GM20000 (cell line): ENCODE measurements around the gene MIAT.

Source experiments
- DNase-seq: peaks from one replicate; pipeline ENCODE4 v3.0.0; 2012; ENCODE audit warnings: low spot score
- TF ChIP-seq, protein P1 (sequence below): IDR thresholded peaks from 2 replicates; pipeline ENCODE4 v1.5.1; 2012; ENCODE audit warnings: mild to moderate bottlenecking, control low read depth; ENCODE audit errors: extremely low read depth, missing control alignments

The MIAT gene

DNA sequence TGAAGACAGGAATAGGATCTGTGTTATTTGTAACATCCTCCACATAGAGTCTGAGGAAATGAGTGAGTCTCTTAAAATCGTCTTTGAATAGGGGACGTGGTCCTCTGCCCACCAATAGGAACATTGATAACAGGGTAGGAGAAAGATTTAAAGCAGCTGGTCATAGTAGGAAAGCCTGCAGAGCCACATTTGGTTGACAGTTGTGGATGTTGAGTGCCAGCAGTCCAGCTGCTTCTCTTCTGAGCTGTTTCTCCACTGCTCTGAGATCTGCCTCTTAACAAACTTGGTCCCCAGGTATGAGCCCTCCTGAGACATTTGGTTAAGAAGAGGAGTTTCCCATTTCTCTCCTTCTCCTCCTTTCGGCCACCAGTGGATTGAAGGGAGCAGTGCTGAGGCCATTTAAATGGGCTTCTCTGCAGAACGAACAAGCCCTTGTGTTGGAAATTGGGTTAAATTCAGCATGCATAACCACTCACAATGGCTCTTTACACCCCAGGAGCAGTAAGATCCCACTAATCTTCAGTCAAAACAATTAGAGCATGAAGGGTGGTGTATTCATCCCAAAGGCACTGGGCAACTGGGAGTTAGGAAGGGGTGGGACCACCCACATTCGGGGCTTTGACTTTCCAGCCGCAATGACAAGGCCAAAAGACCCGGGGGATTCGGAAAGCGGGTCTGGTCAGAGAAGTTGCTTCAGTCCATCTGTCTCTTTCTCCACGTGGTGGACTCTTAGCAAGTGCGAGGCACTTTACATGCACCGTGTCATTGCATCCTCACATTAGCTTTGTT, 32.3 kb downstream of the MIAT start:
- DNase-seq, result no peak
- TF ChIP-seq, protein P1, sequence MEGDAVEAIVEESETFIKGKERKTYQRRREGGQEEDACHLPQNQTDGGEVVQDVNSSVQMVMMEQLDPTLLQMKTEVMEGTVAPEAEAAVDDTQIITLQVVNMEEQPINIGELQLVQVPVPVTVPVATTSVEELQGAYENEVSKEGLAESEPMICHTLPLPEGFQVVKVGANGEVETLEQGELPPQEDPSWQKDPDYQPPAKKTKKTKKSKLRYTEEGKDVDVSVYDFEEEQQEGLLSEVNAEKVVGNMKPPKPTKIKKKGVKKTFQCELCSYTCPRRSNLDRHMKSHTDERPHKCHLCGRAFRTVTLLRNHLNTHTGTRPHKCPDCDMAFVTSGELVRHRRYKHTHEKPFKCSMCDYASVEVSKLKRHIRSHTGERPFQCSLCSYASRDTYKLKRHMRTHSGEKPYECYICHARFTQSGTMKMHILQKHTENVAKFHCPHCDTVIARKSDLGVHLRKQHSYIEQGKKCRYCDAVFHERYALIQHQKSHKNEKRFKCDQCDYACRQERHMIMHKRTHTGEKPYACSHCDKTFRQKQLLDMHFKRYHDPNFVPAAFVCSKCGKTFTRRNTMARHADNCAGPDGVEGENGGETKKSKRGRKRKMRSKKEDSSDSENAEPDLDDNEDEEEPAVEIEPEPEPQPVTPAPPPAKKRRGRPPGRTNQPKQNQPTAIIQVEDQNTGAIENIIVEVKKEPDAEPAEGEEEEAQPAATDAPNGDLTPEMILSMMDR, result no peak

DNA sequence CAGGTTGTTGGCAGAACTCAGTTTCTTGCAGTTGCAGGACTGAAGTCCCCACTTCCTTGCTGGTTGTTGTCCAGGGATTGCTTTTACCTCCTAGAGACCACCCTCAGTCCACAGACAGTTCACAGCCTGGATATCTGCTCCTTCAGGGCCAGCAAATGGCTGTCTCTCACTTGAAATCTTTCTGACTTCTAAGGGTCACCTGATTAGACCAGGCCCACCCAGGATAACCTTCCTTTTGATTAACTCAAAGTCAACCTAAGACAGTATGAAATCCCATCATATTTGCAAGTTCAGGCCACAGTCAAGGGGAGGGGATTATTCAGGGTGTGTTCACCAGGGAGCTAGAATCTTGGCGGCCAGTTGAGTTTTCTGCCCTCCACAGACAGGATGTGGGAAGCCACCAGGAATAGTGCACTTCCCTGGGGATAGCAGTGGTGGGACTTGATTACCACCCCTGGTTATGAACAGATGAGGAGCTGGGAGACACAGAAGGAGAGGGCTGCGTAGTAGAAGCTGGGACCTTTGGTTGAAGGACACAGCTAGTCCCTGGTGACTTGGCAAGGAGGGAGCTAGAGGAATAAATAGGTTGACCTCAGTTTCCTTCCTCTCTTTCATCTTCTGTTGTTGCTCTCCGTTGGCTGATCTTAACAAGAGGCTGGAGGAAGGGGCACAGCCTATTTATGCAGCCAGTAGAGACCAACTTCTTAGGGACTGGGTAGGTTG, 33.4 kb downstream of the MIAT start:
- no peak for DNase-seq
- TF ChIP-seq, protein P1, result no peak

DNA sequence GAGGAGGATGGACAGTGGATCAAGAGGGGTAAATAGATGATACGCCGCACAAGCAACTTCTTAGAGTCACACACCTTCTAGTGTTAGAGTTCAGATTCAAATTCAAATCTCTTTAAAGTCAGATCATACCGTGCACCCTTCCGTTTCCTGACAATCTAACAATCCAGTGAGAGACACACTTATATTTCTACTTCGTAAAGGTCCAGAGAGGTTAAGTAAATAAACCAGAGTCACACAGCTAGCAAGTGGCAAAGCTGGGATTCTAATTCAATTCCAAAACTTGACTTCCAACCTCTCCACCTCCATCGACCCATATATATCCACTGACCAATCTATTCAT, 34.0 kb downstream of the MIAT start:
- no peak for DNase-seq
- TF ChIP-seq, protein P1, result no peak

DNA sequence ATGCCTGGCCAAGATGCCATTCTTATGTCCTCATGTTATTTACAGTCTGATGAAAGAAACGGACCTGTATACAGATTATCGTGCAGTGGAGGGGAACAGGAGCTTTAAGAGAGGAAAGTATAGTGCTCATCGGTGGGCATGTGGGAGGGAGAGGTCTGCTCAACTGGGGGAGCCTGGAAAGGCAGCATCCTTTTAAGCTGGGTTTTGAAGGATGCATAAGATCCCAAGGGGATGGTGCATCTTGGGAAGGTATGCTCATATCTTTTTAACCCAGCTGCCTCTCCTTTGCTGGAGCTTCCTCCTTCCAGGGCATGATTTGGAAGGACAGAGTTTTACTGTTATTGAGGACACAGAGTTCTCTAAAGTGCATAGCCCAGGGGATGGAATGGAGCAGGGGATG, 34.8 kb downstream of the MIAT start:
- DNase-seq, result no peak
- TF ChIP-seq, protein P1, result no peak

DNA sequence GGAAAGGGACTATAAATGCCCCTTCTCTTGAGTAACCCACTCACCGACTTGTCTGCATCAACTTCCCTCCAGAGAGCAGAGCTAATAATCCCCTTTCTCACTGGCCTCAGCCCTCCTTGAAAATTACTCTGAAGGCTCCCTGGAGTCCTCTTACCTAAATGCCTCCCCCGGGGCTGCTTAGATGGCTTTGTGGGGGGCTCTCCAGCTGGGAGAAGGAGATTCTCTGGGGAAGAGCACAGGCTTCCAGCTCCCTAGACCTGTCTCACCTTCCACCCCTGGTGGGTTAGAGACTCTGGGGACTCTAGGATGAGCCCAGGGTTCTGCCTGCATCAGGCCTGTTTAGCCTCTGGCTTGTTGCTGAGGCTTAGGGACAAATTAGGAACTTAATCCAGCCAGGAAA, 39.8 kb downstream of the MIAT start:
- TF ChIP-seq, protein P1, result no peak
- no peak for DNase-seq

DNA sequence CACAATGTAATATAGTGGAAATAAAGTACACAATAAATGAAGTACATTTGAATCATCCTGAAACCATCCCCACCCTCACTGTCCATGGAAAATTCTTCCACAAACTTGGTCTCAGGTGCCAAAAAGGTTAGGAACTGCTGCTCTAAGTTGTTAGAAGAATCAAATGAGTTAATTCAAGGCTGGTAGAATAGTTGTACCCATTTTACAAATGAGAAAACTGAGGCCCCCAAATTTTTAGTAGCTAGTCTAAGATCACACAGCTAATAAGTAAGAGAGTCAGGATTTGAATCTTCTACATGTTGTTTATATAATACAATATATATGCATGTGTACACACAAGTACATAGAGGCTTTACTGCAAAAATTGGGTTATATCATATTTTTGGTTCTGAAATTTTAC, 43.1 kb downstream of the MIAT start:
- DNase-seq, result no peak
- TF ChIP-seq, protein P1, result no peak

DNA sequence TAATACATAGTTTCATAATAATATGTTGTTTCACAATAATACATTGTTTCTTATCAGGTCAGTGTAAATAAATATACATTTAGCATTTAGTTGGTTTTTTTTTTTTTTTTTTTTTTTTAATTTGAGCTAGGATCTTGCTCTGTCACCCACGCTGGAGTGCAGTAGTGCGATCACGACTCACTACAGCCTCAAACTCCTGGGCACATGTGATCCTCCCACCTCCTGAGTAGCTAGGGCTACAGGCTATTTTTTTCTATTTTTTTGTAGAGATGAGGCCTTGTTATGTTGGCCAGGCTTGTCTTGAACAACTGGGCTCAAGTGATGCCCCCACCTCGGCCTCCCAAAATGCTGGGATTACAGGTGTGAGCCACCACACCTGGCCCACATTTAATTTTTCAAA, 43.5 kb downstream of the MIAT start:
- DNase-seq, result no peak
- TF ChIP-seq, protein P1, result no peak
